Embryonic facial prominence (tissue), 1 donor: ENCODE data around the gene CLN5.
A peak's percentile ranks its signal among the peaks of the same experiment; 100 is the strongest.

Experiments
- DNase-seq: peaks from one replicate; pipeline ENCODE4 v3.0.0-alpha.2; 2016; ENCODE audit errors: extremely low spot score

The CLN5 gene

DNA sequence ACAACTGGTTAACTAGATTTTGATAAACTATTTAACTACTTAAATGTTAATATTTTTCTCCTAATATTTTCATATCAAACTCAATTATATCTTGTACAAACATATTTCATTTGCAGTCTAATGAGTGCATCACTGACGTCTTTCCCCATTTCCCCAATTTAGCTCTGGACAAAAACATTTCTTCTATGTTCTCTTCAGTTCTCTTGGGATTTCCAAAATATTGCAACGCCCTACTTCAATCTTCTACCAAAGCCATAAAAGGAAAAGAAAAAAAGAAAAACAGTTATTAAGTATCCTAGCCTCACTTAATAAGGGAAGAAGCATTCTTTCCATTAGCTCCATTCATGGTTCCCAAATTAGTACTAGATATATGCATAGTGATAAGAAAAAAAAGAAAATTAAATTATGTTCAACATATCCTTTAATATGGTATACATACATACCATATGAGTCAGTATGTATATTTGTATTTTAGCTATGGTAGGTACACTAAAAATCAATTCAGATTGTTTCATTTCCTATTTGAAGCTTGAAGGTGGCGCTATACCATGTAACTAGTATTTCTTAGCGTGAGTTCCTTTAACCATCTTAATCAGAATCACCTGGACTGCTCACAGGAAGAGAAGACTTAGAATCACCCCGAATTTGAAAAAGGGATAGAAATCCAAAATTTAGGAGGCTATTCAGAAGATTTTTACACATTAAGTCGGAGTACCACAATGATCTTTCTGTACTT lies 25.2 kb downstream of the CLN5 start:
- no peak for DNase-seq

DNA sequence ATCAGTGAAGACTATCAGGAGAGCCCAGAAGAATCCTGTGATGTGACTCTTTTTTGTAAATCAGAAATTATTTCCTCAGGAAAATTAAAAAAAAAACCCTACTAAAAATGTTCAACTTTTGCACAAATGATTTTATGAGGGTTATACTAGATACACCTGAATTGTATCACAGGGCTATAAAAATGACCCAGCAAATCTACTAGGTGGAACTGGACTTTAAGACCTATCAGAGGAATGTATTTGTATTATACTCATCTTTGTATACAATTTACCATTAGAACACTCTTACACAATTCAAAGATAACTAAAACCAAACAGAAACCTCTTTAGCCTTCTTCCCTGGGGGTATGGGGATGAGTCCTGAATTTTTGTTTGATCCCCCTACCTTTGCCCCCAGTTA lies 27.9 kb downstream of the CLN5 start:
- DNase-seq, result no peak

DNA sequence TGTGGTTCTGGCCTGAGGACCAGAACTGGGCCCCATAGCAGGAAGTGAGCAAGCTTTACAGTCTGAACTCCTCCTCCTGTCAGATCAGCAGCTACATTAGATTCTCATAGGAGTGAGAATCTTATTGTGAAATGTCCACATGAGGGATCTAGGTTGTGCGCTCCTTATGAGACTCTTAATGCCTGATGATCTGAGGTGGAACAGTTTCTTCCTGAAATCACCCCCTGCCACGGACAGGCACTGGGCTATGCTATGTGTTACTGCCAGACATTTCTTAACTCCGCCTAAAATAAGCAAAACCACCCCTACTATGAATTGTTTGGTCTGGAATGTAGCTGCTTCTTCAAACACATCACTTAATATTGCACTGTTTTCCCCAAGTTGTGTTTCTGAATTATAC lies 30.5 kb downstream of the CLN5 start:
- DNase-seq, result no peak

DNA sequence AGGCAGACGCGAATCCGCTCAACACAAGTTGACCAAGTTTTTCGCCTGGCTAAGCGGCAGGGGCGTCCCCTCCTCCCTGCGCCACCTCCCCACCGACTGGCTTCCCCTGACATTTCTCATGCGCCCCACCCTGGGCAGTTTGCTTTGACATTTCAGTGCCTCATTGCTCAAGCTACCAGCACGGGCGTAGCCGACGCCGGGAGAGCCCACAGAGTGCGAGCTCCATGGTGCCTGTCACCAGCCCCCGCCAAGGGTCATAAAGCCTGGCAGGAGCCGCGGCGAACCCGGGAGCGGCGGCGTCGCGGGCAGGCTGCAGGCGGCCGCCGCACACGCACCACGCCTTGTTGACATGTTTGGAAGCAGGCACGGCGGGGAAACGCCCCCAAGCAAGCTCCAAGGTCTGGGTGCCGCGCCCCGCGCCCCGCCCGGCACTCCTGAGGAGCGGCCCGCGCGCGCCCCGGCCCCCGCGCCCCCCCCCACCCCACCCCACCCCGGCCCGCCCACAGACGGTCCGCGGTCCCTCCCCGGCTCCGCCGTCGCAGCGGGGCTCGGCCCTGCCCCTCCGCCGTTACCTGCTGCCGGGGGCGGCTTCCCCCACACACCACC lies 34.5 kb downstream of the CLN5 start:
- no peak for DNase-seq

DNA sequence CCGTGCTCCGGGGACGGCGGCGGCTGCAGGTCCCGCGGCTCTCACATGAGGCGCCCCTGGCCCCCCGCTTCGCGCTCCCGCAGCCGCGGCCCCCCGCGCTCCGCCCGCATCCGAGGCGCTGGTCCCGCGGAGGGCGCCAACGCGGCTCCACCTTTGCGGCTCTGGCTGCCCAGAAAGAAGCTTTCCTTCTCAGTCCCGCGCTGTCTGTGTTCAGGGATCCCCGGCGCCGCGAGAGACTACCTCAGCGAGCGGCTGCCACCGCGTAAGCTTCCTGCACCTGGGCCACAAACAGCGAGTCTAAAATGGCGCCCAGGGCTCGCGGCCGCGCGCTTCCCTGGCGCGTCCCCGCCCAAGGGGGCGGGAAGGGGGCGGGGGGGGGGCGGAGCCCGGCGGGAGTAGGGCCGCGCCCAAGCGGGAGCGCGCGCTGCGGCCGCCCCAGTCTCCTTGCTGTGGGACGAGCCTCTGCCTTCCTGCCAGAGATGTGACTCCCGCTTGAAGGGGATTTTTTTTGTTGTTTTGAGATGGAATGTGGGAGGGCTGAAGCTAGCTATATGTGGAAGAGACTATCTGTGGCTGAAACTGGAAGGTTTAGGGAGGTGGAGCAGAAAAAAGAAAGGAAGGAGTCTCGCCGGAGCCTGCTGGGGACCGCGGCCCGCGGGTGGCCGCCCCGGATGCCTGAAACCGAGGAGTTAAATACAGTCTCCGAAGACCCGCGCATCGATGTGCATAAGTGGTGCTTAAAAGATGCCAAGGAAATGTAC lies 35.2 kb downstream of the CLN5 start, which contains the start of gene FBXL3:
TSS of gene FBXL3 (minus strand) at position 299 of the 761 bp plus-strand sequence. CDS start 5,299 bp downstream, outside the sequence.
- DNase-seq, result peak; percentile 75

DNA sequence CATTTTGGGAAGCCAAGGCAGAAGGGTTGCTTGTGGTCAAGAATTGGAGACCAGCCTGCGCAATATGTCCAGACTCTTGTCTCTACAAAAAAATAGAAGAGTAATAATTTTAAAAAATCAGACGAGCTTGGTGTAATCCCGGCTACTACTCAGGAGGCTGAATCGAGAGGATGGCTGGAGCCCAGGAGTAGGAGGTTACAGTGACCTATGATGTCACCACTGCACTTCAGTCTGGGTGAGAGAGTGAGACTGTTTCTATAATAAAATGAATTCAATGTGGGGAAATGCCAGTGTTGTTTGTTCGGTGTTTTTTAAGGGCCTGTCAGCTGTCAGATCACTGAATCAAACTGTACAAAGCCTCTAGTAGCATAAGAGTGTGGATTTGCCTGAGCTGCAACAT lies 36.3 kb downstream of the CLN5 start:
- DNase-seq, result no peak

DNA sequence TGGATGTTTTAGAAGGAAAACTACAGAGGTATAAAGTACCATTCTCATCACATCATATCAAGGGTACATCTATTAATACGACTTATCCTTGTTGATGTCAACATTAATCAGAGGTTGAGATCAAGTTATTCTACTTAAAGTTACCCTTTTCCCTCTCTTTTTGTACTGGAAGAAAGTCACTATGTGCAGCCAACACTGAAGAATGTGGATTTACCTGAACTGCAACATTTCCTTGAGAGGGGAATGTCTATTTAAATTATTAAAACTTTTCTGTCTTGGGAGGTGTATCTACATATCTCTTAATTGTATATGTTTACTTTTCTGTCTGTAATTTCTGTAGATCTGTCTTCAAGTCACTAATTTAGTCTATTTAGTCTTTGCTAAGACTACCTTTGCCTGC lies 37.6 kb downstream of the CLN5 start:
- DNase-seq, result no peak

DNA sequence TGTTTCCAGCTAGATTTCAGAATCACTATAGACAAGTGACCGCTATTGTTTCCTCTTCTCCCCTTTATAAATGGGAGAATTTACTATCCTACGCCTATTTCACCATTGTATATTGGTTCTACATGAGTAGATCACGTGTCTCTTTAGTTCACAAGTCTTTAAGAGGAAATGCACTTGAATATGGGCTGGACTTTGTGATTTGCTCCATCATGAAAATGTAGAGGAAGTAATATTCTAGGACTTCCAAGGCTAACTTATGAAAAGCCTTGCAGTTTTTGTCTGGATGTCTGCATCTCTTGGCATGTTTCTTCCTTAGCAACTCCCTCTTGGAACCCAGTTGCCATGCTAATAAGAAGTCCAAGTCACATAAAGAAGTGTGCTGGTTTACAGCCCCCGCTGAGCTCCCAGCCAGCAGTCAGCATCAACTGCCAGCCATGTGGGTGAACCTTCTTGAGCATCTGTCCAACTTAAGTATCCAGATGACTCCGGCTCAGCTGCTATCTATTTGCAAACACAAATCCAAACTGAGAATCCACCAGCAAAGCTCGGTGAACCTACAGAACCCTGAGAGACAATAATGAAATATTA lies 39.9 kb downstream of the CLN5 start:
- DNase-seq, result no peak

DNA sequence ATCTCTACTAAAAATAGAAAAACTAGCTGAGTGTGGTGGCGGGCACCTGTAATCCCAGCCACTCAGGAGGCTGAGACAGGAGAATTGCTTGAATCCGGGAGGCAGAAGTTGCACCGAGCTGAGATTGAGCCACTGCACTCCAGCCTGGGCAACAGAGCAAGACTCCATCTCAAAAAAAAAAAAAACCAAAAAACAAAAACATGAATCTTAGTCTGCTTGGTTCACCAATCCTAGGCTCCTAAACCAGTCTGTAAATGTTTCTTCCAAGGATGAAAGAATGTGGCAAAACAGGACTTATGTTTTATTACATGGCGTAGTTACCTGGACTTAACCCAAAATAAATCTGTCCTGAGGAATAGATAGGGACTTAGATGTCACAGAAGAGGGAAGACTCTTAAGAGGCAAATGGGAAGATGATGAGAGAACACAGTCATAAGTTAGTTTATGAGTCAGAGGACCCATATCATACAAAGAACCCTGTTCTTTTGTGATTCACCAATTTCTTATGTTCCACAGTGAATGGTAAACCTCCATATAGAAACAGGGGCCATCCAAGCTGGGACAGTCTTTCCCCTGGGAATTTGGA lies 41.9 kb downstream of the CLN5 start:
- no peak for DNase-seq

DNA sequence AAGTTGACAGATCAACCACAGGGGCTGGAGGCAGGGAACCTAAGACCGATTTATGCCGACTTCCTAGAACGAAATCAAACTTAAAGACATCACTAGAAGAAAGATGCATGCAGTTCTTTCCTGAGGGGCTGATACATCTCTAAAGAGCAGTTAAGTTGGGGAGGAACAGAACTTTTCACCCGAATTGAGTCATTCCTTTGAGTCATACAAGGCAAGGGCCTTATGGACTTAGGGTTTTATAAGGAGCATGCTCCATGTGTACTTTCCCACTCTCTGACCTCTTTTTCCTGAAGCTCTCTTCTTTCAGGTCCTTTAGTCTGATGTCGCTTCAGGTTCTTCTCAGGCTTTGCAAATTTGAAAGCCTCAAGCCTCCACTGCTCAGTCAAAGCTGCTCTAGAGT lies 43.0 kb downstream of the CLN5 start:
- no peak for DNase-seq

DNA sequence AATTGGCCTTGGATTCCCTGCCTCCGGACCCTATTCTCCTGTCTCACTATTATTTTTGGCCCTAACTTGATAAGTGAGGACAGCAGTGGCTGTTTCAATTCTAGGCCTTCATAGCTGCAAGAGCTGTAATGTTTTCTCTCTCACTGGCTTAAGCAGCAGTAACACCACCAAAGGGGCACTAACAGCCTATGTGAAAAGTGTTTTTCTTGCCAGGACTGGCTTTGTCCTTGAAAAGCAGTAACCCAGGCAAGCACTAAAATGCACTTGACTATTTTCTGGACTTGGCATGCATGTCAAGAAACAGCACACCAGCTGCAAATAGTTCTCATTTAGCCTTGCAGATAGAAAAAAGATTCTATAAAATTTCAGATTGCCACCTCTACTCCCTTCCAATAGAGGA lies 44.4 kb downstream of the CLN5 start:
- DNase-seq, result no peak

DNA sequence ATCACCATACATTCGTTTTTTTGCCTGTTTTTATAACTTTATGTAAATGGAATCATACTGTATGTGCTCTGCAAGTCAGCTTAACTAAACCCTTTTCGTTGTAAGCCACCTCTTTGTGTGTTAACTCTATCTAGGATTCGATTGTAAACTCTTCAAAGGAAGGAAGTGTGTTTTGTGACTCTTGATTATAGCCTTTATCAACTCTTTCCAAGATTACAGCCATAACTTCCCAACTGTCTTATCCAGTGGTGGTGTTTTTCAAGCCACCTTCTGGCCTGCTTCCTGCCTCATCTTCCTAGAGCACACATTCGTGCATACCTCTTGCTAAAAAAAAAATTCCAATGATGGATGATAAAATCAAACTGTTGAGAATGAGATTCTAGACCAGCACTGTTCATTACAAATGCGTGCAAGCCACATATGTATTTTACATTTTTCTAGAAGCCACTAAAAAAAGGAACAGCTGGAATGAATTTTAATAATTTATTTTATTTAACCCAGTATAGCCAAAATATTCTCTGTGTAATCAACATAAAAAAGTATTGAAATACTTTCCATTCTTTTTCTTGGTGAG lies 47.1 kb downstream of the CLN5 start:
- DNase-seq, result no peak

DNA sequence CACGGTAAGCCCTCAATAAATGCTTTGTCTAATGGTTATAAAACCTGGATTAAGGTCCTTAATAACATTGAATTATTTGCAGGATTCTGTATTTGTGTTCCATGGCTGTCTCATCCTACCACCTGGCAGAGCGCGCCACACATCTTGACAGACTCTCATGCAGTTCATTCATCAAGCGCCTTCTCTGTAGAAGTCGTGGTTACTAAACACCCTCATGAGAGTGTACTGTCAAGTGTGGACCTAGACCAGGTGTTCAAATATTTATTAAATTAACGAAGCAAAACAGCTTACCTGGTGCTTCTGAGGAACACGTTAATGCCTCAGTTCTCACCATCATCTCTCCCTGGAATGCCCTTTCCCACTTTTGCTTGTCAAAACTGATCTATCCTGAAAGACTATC lies 48.2 kb downstream of the CLN5 start:
- DNase-seq, result no peak

DNA sequence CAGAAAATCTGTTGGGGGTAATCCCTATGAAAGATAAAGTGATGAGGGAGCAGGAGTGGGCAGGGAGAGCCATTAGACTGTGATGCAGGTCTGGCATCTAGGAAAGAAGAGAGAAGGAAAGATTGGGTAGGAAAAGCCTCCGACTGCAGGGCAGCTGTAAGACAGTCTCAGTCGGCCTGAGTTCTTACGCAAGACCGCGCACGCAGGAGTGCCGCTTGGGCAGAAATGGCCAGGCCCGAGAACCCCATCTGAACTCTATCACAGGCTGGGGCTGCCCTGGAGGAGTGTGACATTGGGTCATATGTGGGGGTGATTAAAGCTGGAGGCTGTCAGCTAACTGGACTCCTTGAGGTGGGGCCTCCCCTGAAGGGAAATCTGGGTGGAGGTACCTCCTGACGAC lies 49.0 kb downstream of the CLN5 start:
- DNase-seq, result no peak

DNA sequence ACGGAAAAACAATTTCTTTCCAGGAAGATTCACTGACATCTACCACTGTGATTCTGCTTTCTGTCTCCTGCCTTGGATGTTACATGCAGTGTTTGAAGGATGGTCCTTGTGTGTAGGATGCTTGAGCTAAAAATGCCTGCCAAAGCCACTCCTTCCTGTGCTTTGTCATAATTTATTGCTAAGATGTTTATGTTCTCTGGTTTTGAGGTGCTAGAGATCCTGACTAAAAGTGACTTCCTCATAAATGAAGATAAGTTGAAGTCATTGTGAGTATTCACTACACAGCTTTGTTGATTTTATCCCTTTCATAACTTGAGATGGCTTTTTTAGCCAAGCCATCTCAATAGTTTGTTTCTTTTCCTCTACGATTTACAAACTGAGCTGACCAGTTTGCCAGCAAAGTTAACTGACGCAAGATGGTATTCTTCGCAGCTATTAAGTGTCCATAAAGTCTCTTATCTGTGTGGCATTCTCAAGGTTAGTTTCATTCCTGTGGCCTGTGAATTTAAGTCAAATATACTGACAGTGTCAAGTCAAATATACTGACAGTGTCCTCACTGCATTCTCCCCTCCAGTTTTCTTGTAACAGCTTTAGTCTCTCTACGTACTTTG lies 50.8 kb downstream of the CLN5 start:
- no peak for DNase-seq

DNA sequence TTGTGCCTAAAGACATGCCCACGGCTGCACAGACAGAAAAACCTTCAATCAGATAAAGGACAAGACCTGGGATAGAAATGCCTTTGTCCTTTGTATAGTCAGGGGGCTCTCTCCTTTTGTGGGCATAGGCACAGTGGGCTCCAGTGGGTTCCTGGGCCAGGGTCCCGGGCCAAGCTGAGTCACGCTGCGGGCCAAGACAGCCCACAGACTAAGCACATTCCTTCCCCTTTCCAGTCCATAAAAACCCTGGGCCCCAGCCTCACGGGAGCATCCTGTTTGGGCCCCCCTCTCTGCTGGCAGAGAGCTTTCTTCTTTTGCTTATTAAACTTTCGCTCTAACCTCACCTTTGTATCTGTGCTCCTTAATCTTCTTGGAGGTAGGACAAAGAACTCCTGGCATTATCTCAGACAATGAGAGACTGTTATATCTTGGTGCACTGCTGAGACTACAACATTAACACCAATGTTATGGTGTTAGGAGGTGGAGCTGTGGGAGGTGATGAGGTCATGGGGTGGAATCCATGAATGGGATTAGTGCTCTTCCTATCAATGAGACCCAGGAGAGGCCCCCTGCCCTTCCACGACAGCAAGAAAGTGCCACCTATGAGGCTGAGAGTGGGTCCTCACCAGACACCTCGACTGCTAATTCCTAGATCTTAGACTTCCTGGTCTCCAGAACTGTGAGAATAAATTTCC lies 55.9 kb downstream of the CLN5 start:
- no peak for DNase-seq

DNA sequence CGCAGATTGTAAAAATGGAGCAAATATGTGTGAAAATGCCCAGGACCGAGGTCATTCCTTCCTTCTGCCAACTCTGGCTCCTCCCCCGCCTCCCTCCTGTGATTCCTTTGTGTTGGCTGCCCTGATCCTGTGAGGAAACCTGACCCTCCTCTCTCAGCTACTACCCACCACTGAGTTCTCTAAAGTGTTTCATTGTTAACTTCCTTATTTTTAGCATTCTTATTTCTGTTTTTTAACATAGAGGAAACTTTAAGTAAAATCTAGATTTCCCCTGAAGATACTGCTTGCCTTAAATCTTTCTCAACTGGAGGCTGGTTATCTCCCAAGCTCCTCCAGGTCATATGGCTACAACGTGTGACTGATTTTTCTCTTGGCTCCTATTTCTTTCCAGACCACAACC lies 56.8 kb downstream of the CLN5 start:
- DNase-seq, result no peak

DNA sequence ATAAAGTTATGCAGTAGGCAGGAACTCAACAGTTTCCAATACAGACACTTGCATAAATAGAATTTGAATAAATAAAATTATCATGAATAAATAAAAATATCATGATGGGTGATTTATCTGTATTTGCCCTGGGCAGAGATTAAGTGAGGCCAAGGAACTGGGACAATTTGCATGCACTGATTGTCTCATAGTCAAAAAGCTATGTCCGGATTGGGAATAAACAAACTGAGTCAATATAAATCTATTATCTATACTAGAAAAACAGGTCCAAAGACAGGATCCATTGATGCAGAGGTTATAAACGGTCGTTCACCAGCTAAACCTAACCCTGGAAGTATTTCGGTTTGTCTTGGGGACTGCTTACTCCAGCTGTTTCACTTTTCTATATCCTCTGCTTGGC lies 61.3 kb downstream of the CLN5 start:
- DNase-seq, result no peak
